Brain microvascular endothelial cell (primary cell): ENCODE measurements around the gene PDE4D.

ENCODE experiments used
- DNase-seq: peaks from one replicate; pipeline ENCODE4 v3.0.0-alpha.2; 2020
- H3K27ac ChIP-seq: fragments of 250-450 bp; sonication (Bioruptor Pico); 2 replicates; pipeline ENCODE4 v1.5.1; 2020; ENCODE audit warnings: mild to moderate bottlenecking, moderate library complexity
- H3K27me3 ChIP-seq: fragments of 250-450 bp; sonication (Bioruptor Pico); replicated peaks from 2 replicates; pipeline ENCODE4 v1.5.1; 2020; ENCODE audit warnings: mild to moderate bottlenecking
- H3K36me3 ChIP-seq: fragments of 250-450 bp; sonication (Bioruptor Pico); replicated peaks from 2 replicates; pipeline ENCODE4 v1.5.1; 2020; ENCODE audit warnings: mild to moderate bottlenecking
- H3K4me3 ChIP-seq: 2 replicates; pipeline ENCODE4 v1.5.1; 2011; ENCODE audit warnings: low read depth, mild to moderate bottlenecking, control low read depth, low read length, moderate library complexity
- CTCF ChIP-seq: IDR thresholded peaks from 2 replicates; pipeline ENCODE4 v1.5.1; 2011; ENCODE audit warnings: low read depth, mild to moderate bottlenecking, moderate library complexity, low read length, control low read depth, inconsistent platforms; ENCODE audit errors: missing control alignments
- in situ Hi-C: cut with HindIII; loops from 2 replicates; pipeline ENCODE4 v1.10.0; 2017; ENCODE audit warnings: low sequenced_read_pairs, low pct_ligation_motif_present

The PDE4D gene

GRCh38 chr5:59187857-59188256 is 705.7 kb downstream of the PDE4D start:
- Histone ChIP-seq H3K27me3 (no peaks in the 10 kb centered on the region), H3K4me3 (peak overlapping the region; percentile 15), H3K36me3 (no peaks in the 10 kb centered on the region), H3K27ac (peak overlapping the region; percentile 24)
- TF ChIP-seq CTCF = no peak
- DNase-seq = peak; percentile 62
- in situ Hi-C loops = loop anchor here (25.0 kb wide), 1 partner anchor 174 kb away; no protein-coding TSS in a partner anchor

- no peak for TF ChIP-seq CTCF
- H3K27me3 ChIP-seq = no peaks in the 10 kb centered on the region
- no peak for DNase-seq
- in situ Hi-C loops = loop anchor here (25.0 kb wide), 1 partner anchor 176 kb away; no protein-coding TSS in a partner anchor
- no peaks in the 10 kb centered on the region for H3K36me3 ChIP-seq
- H3K4me3 ChIP-seq = no peak overlapping the region
- H3K27ac ChIP-seq = no peak overlapping the region
These were observed 706.9 kb downstream of the PDE4D start for GRCh38 chr5:59186623-59187022.

- no peaks in the 10 kb centered on the region for H3K27me3 ChIP-seq
- TF ChIP-seq CTCF = no peak
- in situ Hi-C loops = loop anchor here (25.0 kb wide), 1 partner anchor 176 kb away; no protein-coding TSS in a partner anchor
- no peak overlapping the region for H3K4me3 ChIP-seq
- no peak overlapping the region for H3K27ac ChIP-seq
- DNase-seq = no peak
- H3K36me3 ChIP-seq = no peaks in the 10 kb centered on the region
These were observed 707.7 kb downstream of the PDE4D start for GRCh38 chr5:59185757-59186385.

- Histone ChIP-seq H3K4me3 (no peak overlapping the region), H3K27ac (no peak overlapping the region), H3K27me3 (no peaks in the 10 kb centered on the region), H3K36me3 (no peaks in the 10 kb centered on the region)
- in situ Hi-C loops = loop anchor here (25.0 kb wide), 1 partner anchor 178 kb away; no protein-coding TSS in a partner anchor
- no peak for TF ChIP-seq CTCF
- DNase-seq = no peak
These were observed 708.8 kb downstream of the PDE4D start for GRCh38 chr5:59184769-59185168.

GRCh38 chr5:59182760-59183159 is 710.8 kb downstream of the PDE4D start:
- H3K27ac ChIP-seq = no peak overlapping the region
- TF ChIP-seq CTCF = no peak
- H3K4me3 ChIP-seq = no peak overlapping the region
- H3K27me3 ChIP-seq = no peaks in the 10 kb centered on the region
- DNase-seq = no peak
- in situ Hi-C loops = loop anchor here (25.0 kb wide), 1 partner anchor 180 kb away; no protein-coding TSS in a partner anchor
- H3K36me3 ChIP-seq = no peaks in the 10 kb centered on the region

- no peaks in the 10 kb centered on the region for H3K36me3 ChIP-seq
These were observed 713.0 kb downstream of the PDE4D start for GRCh38 chr5:59180515-59180914.

More at GRCh38 chr5:59180515-59180914, 713.0 kb downstream of the PDE4D start:
- Histone ChIP-seq H3K27me3 (no peaks in the 10 kb centered on the region), H3K27ac (no peak overlapping the region), H3K4me3 (no peak overlapping the region)
- no peak for DNase-seq
- TF ChIP-seq CTCF = no peak
- in situ Hi-C loops = loop anchor here (25.0 kb wide), 1 partner anchor 182 kb away; no protein-coding TSS in a partner anchor
